Measurements from ENCODE around the gene DTHD1. TPM values are rescaled to one million over a fixed set of nuclear protein-coding genes. Genes with fewer than 3 reads are reported as not detected.

Gene DTHD1
- total RNA-seq, 1 experiment from 2014 or later, result not detected

GRCh38 chr4:36322921-36323354 is 41.5 kb downstream of the DTHD1 start:
- Histone ChIP-seq H3K9me2 (ENCODE audit: insufficient read depth) (no peaks in the 10 kb centered on the region), H3K4me1 (replicated peaks; ENCODE audit: insufficient read depth) (no peaks in the 10 kb centered on the region), H3K4me2 (no peak overlapping the region), H3K9me3 (ENCODE audit: insufficient read depth, low read depth) (no peaks in the 10 kb centered on the region), H3K4me3 (no peak overlapping the region), H3K27ac (no peak overlapping the region), H2AFZ (no peak overlapping the region), H3K27me3 (ENCODE audit: insufficient read depth, low read depth) (no peaks in the 10 kb centered on the region), H4K20me1 (ENCODE audit: insufficient read depth) (no peaks in the 10 kb centered on the region), H3F3A (ENCODE audit: insufficient read depth, low read depth) (no peaks in the 10 kb centered on the region), H3K36me3 (ENCODE audit: low read depth) (no peaks in the 10 kb centered on the region), H3K79me2 (ENCODE audit: low read depth) (no peaks in the 10 kb centered on the region)
- ChIA-PET CTCF (no interaction called here), POLR2A (ENCODE audit: unreplicated experiment) (no interaction called here)
- TF ChIP-seq EZH2 (IDR thresholded peaks at IDR 0.05; ENCODE audit: low read depth) (no peak), CTCF (conservative IDR thresholded peaks at IDR 0.05) (no peak)
- DNase-seq, result no peak
- intact Hi-C loops (cut with micrococcal nuclease; ENCODE audit: unreplicated experiment), result no loop called here
- no TSS peak for BruUV-seq (replicated peaks)

- ChIA-PET CTCF (no interaction called here), POLR2A (ENCODE audit: unreplicated experiment) (no interaction called here)
- H4K20me1 ChIP-seq (ENCODE audit: insufficient read depth), result no peaks in the 10 kb centered on the region
- no peaks in the 10 kb centered on the region for H3F3A ChIP-seq (ENCODE audit: insufficient read depth, low read depth)
- no peaks in the 10 kb centered on the region for H3K4me1 ChIP-seq (replicated peaks; ENCODE audit: insufficient read depth)
- H3K4me2 ChIP-seq, result no peak overlapping the region
- H3K9me2 ChIP-seq (ENCODE audit: insufficient read depth), result no peaks in the 10 kb centered on the region
- TF ChIP-seq EZH2 (IDR thresholded peaks at IDR 0.05; ENCODE audit: low read depth), result no peak
- TF ChIP-seq CTCF (conservative IDR thresholded peaks at IDR 0.05), result no peak
- H3K27ac ChIP-seq, result no peak overlapping the region
- H3K79me2 ChIP-seq (ENCODE audit: low read depth), result no peaks in the 10 kb centered on the region
- no TSS peak for BruUV-seq (replicated peaks)
- DNase-seq, result no peak
- H3K4me3 ChIP-seq, result no peak overlapping the region
- H3K9me3 ChIP-seq (ENCODE audit: insufficient read depth, low read depth), result no peaks in the 10 kb centered on the region
- intact Hi-C loops (cut with micrococcal nuclease; ENCODE audit: unreplicated experiment), result no loop called here
- H3K27me3 ChIP-seq (ENCODE audit: insufficient read depth, low read depth), result no peaks in the 10 kb centered on the region
- H3K36me3 ChIP-seq (ENCODE audit: low read depth), result no peaks in the 10 kb centered on the region
- no peak overlapping the region for H2AFZ ChIP-seq
Measured at GRCh38 chr4:36323816-36324419, 42.5 kb downstream of the DTHD1 start.

GRCh38 chr4:36324808-36325207 is 43.4 kb downstream of the DTHD1 start:
- Histone ChIP-seq H3K4me3 (no peak overlapping the region), H3K4me2 (no peak overlapping the region), H3K9me2 (ENCODE audit: insufficient read depth) (no peaks in the 10 kb centered on the region), H3K27me3 (ENCODE audit: insufficient read depth, low read depth) (no peaks in the 10 kb centered on the region), H3F3A (ENCODE audit: insufficient read depth, low read depth) (no peaks in the 10 kb centered on the region), H3K4me1 (replicated peaks; ENCODE audit: insufficient read depth) (no peaks in the 10 kb centered on the region), H3K79me2 (ENCODE audit: low read depth) (no peaks in the 10 kb centered on the region), H3K9me3 (ENCODE audit: insufficient read depth, low read depth) (no peaks in the 10 kb centered on the region), H3K36me3 (ENCODE audit: low read depth) (no peaks in the 10 kb centered on the region), H2AFZ (no peak overlapping the region), H3K27ac (no peak overlapping the region), H4K20me1 (ENCODE audit: insufficient read depth) (no peaks in the 10 kb centered on the region)
- no peak for DNase-seq
- POLR2A ChIA-PET (ENCODE audit: unreplicated experiment), result no interaction called here
- BruUV-seq (replicated peaks), result no TSS peak
- intact Hi-C loops (cut with micrococcal nuclease; ENCODE audit: unreplicated experiment), result no loop called here
- CTCF ChIA-PET, result no interaction called here
- no peak for TF ChIP-seq EZH2 (IDR thresholded peaks at IDR 0.05; ENCODE audit: low read depth)
- no peak for TF ChIP-seq CTCF (conservative IDR thresholded peaks at IDR 0.05)

Data from PC-9 (cell line).